GM19328 (cell line): ENCODE data around the gene CCDC192.
"Not testable (repeated sequence)": the region's sequence is repeated elsewhere in the genome, so short reads cannot be mapped to it uniquely, and the experiment has no call there.

Experiments
- ATAC-seq: cut with Tn5 transposase; IDR thresholded peaks from one replicate; pipeline ENCODE4 v1.9.1; 2021; ENCODE audit warnings: mild to moderate bottlenecking, moderate library complexity; ENCODE audit not compliant: unreplicated experiment

Gene CCDC192

GRCh38 chr5:127758766-127759283, 55.6 kb downstream of the CCDC192 start:
- no peak for ATAC-seq

GRCh38 chr5:127761869-127762268, 58.7 kb downstream of the CCDC192 start:
- ATAC-seq, result no peak

- ATAC-seq, result no peak
Measured at GRCh38 chr5:127762412-127762811, 59.2 kb downstream of the CCDC192 start.

- no peak for ATAC-seq
Measured at GRCh38 chr5:127766676-127767335, 63.6 kb downstream of the CCDC192 start.

DNA sequence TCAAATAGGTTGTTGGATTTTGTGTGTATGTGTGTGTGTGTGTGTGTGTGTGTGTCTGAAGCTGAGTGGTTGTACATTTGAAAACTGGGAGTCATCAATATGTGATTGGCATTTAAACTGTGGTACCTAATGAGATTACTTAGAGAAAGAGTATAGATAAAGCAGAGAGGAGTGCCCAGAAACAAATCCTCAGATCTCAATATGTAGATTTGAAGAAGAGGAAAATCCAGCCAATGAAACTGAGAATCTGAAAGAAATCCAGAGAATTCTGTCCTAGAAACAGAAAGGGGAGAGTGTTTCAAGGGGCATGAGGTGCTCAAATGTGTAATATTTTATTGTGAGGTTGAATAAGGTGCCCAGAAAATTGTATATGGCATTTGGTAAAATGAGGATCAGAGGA, 66.2 kb downstream of the CCDC192 start:
- no peak for ATAC-seq

DNA sequence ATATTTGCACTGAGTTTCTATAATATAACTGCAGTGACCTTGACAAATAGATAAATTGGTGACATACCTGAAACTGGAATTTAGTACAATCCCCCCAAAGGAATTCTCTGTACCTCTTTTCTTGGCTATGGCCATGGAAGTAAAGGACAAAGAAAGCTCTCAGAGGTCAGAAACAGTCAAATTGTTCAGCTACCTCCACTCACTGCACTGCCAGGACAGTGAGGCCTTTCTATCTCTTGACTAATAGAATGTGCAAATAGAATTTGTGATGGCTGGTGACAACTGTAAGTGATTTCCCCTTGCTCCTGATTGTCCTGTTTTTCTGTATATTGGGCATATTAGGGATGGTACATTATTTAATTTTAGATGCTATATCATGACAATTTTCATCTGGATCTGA, 67.1 kb downstream of the CCDC192 start:
- no peak for ATAC-seq

GRCh38 chr5:127772531-127772930, 69.3 kb downstream of the CCDC192 start:
- no peak for ATAC-seq

DNA sequence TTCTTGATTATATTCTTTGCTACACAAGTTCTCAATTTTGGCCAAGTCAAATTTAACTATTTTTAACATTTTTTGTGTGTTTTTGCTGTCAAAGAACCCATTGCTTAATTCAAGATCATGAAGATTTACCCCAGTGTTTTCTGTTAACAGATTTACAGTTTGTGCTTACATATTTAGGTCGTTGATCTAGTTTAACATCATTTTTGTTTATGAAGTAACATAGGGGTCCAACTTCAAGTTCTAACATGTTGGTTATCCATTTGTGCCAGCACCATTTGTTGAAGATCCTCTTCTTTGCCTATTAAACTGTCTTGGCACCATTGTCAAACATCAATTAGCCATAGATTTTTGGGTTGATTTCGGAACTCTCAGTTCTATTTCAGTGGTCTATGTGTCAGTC, 71.0 kb downstream of the CCDC192 start:
- ATAC-seq, result no peak

GRCh38 chr5:127776477-127776876, 73.3 kb downstream of the CCDC192 start:
- ATAC-seq, result no peak

DNA sequence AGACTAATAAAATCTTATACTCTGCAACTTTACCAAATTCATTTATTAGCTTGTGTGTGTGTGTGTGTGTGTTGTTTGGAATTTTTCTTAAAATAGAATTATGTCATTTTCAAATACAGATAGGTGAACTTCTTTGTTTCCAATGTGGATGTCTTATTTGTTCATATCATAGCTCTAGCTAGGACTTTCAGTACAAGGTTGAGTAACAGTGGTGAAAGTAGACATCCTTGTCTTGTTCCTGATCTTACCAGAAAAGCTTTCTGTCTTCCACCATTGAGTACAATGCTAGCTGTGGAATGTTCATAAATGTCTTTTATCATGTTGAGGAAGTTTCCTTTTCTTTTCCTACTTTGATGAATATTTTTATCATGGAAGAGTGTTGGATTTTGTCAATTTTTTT, 74.8 kb downstream of the CCDC192 start:
- no peak for ATAC-seq

GRCh38 chr5:127782450-127782849, 79.3 kb downstream of the CCDC192 start:
- ATAC-seq, result not testable (repeated sequence)

GRCh38 chr5:127785098-127785927, 82.1 kb downstream of the CCDC192 start:
- ATAC-seq, result peak; percentile 71

- no peak for ATAC-seq
Measured at GRCh38 chr5:127791439-127791838, 88.2 kb downstream of the CCDC192 start.

DNA sequence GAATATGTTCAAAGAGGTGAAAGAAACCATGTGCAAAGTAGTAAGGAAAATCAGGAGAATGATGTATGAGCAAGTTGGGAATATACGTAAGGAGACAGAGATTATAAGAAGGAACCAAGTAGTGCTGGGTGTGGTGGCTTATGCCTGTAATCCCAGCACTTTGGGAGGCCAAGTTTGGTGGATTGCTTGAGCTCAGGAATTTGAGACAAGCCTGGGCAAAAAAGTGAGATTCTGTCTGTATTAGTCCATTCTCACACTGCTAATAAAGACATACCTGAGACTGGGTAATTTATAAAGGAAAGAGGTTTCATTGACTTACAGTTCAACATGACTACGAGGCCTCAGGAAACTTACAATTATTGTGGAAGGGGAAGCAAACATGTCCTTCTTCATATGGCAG, 88.7 kb downstream of the CCDC192 start:
- ATAC-seq, result not testable (repeated sequence)

DNA sequence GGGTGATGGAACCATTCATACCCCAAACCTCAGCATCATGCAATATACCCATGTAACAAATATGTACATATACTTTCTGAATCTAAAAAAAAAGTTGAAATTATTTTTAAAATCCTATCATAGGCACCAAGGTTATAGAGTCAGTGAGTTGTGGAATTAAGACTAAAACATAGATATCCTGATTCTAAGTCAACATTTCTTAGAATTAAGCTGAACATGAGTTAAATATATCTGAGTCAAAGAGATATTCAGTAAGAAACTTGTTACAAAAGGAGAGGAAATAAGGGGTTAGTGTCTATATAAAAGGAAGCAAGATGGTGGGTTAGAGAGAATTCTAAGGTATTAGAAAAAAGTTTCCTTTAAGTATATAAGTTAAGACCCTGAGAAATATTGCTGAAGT, 89.9 kb downstream of the CCDC192 start:
- ATAC-seq, result no peak

DNA sequence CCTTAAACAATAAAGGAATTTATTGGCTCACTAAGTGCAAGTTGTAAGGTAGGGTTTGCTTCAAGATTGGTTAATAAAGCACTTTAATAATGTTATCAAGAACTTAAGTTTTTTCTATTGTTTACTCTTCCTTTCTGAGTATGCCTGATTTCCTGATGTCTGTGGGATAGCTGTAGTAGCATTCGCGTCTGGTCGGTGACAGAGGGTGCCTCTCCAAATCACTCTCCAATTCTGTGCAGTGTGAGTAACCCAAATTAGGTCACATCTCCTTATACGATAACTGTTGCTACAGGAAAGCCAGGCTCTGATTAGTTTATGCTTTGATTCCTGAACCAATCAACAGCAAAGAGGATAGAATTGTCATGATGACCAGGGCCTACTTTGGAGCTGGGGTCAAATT, 90.7 kb downstream of the CCDC192 start:
- ATAC-seq, result no peak

GRCh38 chr5:127796211-127796610, 93.0 kb downstream of the CCDC192 start:
- ATAC-seq, result no peak

- ATAC-seq, result no peak
Measured at GRCh38 chr5:127799293-127799905, 96.2 kb downstream of the CCDC192 start.

- no peak for ATAC-seq
Measured at GRCh38 chr5:127801751-127802476, 98.7 kb downstream of the CCDC192 start.

- ATAC-seq, result no peak
Measured at GRCh38 chr5:127802477-127802865, 99.3 kb downstream of the CCDC192 start.

DNA sequence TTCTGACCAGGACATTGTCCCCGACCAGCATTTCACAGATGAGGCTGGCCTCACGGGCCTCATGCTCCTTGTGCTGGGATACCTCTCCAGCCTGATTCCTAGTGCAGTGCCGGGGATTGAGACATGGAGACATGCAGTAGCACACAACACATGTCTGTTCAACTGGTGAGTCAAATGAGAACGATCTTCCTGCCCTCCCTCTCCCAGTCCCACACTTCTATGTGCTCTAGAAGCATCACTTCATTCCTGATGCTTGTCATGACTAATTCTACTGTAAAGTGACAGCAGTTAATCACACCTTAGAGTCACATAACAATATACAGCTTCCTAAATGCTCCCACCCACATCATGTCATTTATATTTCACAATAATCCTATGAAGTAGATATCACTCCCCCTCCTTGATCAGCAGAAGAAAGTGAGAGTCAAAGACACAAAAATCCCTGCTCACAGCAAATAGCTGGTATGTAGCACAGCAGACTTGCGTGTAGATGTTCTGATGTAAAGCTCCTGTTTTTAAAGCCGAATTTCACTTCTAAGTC, 101.8 kb downstream of the CCDC192 start:
- ATAC-seq, result no peak
